SIG-M5 treated with dmso at 0.1 percent for 504 hours (cell line): Measurements from ENCODE around the gene PRKG1.
"Not testable (repeated sequence)": the region's sequence is repeated elsewhere in the genome, so short reads cannot be mapped to it uniquely, and the experiment has no call there.

ENCODE experiments used
- DNase-seq: peaks from one replicate; lab custom pipeline; 2025; ENCODE audit not compliant: unreplicated experiment; lab: John Stamatoyannopoulos, UW

The PRKG1 gene

GRCh38 chr10:51743146-51743545 is 668.9 kb downstream of the PRKG1 start:
- no peak for DNase-seq

GRCh38 chr10:51744235-51745000 is 670.1 kb downstream of the PRKG1 start:
- DNase-seq: no peak

- no peak for DNase-seq
Observed at GRCh38 chr10:51745397-51745796, 671.1 kb downstream of the PRKG1 start.

- no peak for DNase-seq
Observed at GRCh38 chr10:51747216-51747615, 672.9 kb downstream of the PRKG1 start.

- DNase-seq: no peak
Observed at GRCh38 chr10:51748959-51749358, 674.7 kb downstream of the PRKG1 start.

GRCh38 chr10:51758366-51758765 is 684.1 kb downstream of the PRKG1 start:
- no peak for DNase-seq

- not testable (repeated sequence) for DNase-seq
Observed at GRCh38 chr10:51758838-51759237, 684.6 kb downstream of the PRKG1 start.

- no peak for DNase-seq
Observed at GRCh38 chr10:51759896-51760534, 685.7 kb downstream of the PRKG1 start.

- no peak for DNase-seq
Observed at GRCh38 chr10:51760864-51761640, 686.8 kb downstream of the PRKG1 start.

GRCh38 chr10:51763746-51764145 is 689.5 kb downstream of the PRKG1 start:
- DNase-seq: no peak

GRCh38 chr10:51765284-51765971 is 691.1 kb downstream of the PRKG1 start:
- DNase-seq: no peak

GRCh38 chr10:51766423-51767102 is 692.3 kb downstream of the PRKG1 start:
- DNase-seq: no peak

GRCh38 chr10:51767103-51767763 is 692.9 kb downstream of the PRKG1 start:
- no peak for DNase-seq

- no peak for DNase-seq
Observed at GRCh38 chr10:51768886-51769465, 694.7 kb downstream of the PRKG1 start.

- DNase-seq: peak; percentile 9
Observed at GRCh38 chr10:51770709-51771108, 696.4 kb downstream of the PRKG1 start.

GRCh38 chr10:51772387-51772786 is 698.1 kb downstream of the PRKG1 start:
- no peak for DNase-seq

- DNase-seq: no peak
Observed at GRCh38 chr10:51773681-51774080, 699.4 kb downstream of the PRKG1 start.

- DNase-seq: peak; percentile 38
Observed at GRCh38 chr10:51783941-51784340, 709.7 kb downstream of the PRKG1 start.

GRCh38 chr10:51786016-51786683 is 711.9 kb downstream of the PRKG1 start:
- DNase-seq: no peak
